Heart right ventricle (tissue), 16 donors: Measurements from ENCODE around the gene PIKFYVE. TPM values are rescaled to one million over a fixed set of nuclear protein-coding genes. Genes with fewer than 3 reads are reported as not detected.
"Not testable (repeated sequence)": the region's sequence is repeated elsewhere in the genome, so short reads cannot be mapped to it uniquely, and the experiment has no call there.

Source experiments
- ATAC-seq, 8 donors: fragments of 200-7000 bp; cut with Tn5 transposase; one replicate each; pipeline ENCODE4 v1.9.1; 2020; ENCODE audit warnings: mild to moderate bottlenecking in 8 of 8, moderate library complexity in 8 of 8, moderate number of reproducible peaks in 1 of 8
- DNase-seq, 2 donors: peaks; one replicate each; pipeline ENCODE4 v3.0.0-alpha.2; 2020
- H3K27ac ChIP-seq, 10 donors: fragments of 200-600 bp; sonication (generic) in 2 of 10; one replicate each; pipeline versions ENCODE4 v1.5.0 to v1.8.0; 2020 to 2022; ENCODE audit warnings: mild to moderate bottlenecking in 3 of 10
- H3K27me3 ChIP-seq, 7 donors: fragments of 200-600 bp; one replicate each; pipeline ENCODE4 v1.8.0; 2021 to 2022; ENCODE audit warnings: mild to moderate bottlenecking in 2 of 7
- H3K36me3 ChIP-seq, 9 donors: fragments of 200-600 bp; sonication (generic) in 1 of 9; one replicate each; pipeline versions ENCODE4 v1.5.0 to v1.8.0; 2020 to 2022; ENCODE audit warnings: mild to moderate bottlenecking in 2 of 9
- H3K4me1 ChIP-seq, 9 donors: fragments of 200-600 bp; sonication (generic) in 1 of 9; one replicate each; pipeline versions ENCODE4 v1.5.0 to v1.8.0; 2020 to 2022; ENCODE audit warnings: mild to moderate bottlenecking in 4 of 9
- H3K4me3 ChIP-seq, 10 donors: fragments of 200-600 bp; sonication (generic) in 2 of 10; one replicate each; pipeline versions ENCODE4 v1.5.0 to v1.8.0; 2020 to 2022; ENCODE audit warnings: mild to moderate bottlenecking in 7 of 10, moderate library complexity in 2 of 10
- H3K9me3 ChIP-seq, 11 donors: fragments of 200-600 bp in 10 of 11; sonication (generic) in 2 of 11; one replicate each; pipeline versions ENCODE4 v1.5.0 to v1.8.0; 2013 to 2022; ENCODE audit warnings: mild to moderate bottlenecking in 2 of 11, control low read depth in 1 of 11, moderate library complexity in 1 of 11
- CTCF ChIP-seq, 9 donors: fragments of 200-600 bp; sonication (generic) in 2 of 9; IDR thresholded peaks; one replicate each; pipeline versions ENCODE4 v1.5.0 to v1.8.0; 2021 to 2022; ENCODE audit warnings: antibody characterized with exemption in 9 of 9, mild to moderate bottlenecking in 5 of 9, moderate library complexity in 1 of 9
- WGBS, 2 donors: extraction: QIAGEN DNeasy Blood & Tissue Kit; methylation state at CpG; one replicate each; pipeline ENCODE4 v1.1.7; 2013; ENCODE audit warnings: inconsistent platforms in 1 of 2; 5-methylcytosine and 5-hydroxymethylcytosine counted together
- intact Hi-C, 10 donors: fragments of 100-400 bp; cut with DNase I; formaldehyde crosslinking; loops; one replicate each; pipeline versions ENCODE4 v1.11.1 to v1.14.2; 2022
- polyA plus RNA-seq, 2 donors: library from polyadenylated mRNA; stranded (reverse); fragments of 200-250 nt; gene quantifications; one replicate each; pipeline ENCODE4 v1.2.3, GENCODE V29; 2013
- total RNA-seq, 10 donors: library from RNA; stranded (reverse); fragmentation: NEBNext Ultra II Directional in 3 of 10; extraction: Animal tissue kit (Norgen Biotek cat#: 25700) in 3 of 10; gene quantifications; one replicate each; pipeline versions ENCODE4 v1.2.1 to v1.2.4, GENCODE V29; 2021 to 2023
- donor health status: Arrhythmogenic right ventricular cardiomyopathy.
- donor health status: ischemic (EF 13 %, LVEDD 7.1; RV severe dilation, severe dysfunction).
- donor health status: healthy with polysubstance abuse.
- donor health status: DM: no; HTN: yes; CAD: no.
- donor health status: DM: no; HTN: no; CAD: no.
- donor health status: ischemic (EF 25% LVEDD 6.9; RV normal size, moderate dysfunction).
- donor health status: ischemic (EF 25% LVEDD 5.7; RV mildly dilated, moderate dysfunction).
- donor health status: healthy.
- donor health status: DM: yes; HTN: yes; CAD: no.
- donor health status: Ischemic cardiomyopathy.
- donor health status: ischemic (EF 35%, LVEDD 5.7; RV mildly dilated, moderate dysfunction).
- donor health status: nonischemic (EF 11% LVEDD 7.7; RV severe dilation, severe dysfunction).
- donor health status: DM: yes; HTN: yes; CAD: no.
- donor health status: PGD.
- donor health status: ischemic (EF 29% LVEDD 5.4; RV normal size, mild dysfunction).
- donor health status: nonischemic (EF 23%, LVEDD 6.1; RV moderate dilation, normal function).

Gene PIKFYVE
- total and polyA plus RNA-seq, 12 donors, result 2.6 to 24.8 (median 17.7) TPM

GRCh38 chr2:208386541-208386940 is 120.5 kb downstream of the PIKFYVE start:
- Histone ChIP-seq H3K36me3 (no peaks in the 10 kb centered on the region), H3K27ac (no peak overlapping the region), H3K9me3 (no peaks in the 10 kb centered on the region), H3K27me3 (peaks cover 0 to 40% (median 8%) of the 10 kb centered on the region in 7 donors), H3K4me1 (no peaks in the 10 kb centered on the region), H3K4me3 (no peak overlapping the region)
- no peak for DNase-seq
- WGBS, 2 donors, result 22 to 36% methylated on average over 2 of the region's 2 CpGs
- intact Hi-C loops, result no loop called here
- no peak for ATAC-seq
- no peak for TF ChIP-seq CTCF (IDR thresholded peaks at IDR 0.05)

DNA sequence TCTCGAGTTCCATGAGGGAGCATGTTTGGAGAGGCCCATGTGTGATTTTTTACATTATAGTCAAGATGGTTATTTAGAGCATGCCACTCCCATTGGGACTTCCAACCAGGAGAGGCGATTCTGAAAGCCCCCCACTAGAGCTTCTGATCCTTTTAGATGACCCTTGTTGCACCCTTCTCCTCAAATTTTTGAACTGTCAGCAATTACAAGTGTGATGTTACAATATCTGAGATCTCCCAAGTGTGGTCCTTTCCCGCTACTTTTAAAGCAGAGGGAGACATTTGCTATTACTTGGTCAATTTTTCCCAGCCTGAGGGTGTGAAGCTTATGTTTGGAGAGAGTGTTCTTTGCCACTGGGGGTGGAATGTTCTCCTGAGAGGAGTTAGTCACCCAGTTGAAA is 123.9 kb downstream of the PIKFYVE start:
- Histone ChIP-seq H3K9me3 (peaks cover 0 to 24% (median 8%) of the 10 kb centered on the region in 11 donors), H3K4me3 (no peak overlapping the region), H3K4me1 (no peaks in the 10 kb centered on the region), H3K36me3 (no peaks in the 10 kb centered on the region), H3K27me3 (peaks cover 0 to 17% (median 6%) of the 10 kb centered on the region in 7 donors), H3K27ac (no peak overlapping the region)
- WGBS, 2 donors, result 78 to 83% methylated on average over 3 of the region's 3 CpGs
- no peak for TF ChIP-seq CTCF (IDR thresholded peaks at IDR 0.05)
- intact Hi-C loops, result no loop called here
- no peak for DNase-seq
- ATAC-seq, result no peak

DNA sequence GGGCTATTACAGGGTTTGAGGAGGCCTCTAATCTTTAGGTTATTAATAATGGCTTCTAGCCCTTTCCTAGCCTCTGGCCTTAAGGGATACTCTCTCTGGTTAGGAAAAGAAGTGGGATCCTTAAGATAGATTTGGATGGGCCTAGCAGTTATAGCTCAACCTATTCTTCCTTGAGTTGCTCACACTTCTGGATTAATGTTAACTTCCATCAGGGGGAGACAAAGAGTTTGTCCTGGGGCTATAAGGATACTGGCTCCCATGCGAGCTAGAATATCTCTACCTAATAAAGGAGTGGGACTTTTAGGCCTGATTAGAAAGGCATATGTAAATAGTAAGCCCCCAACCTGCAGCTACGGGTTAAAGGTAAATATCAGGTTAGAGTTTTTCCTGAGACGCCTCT is 126.2 kb downstream of the PIKFYVE start:
- intact Hi-C loops, result no loop called here
- DNase-seq, result no peak
- H3K36me3 ChIP-seq, result no peaks in the 10 kb centered on the region
- H3K27ac ChIP-seq, result no peak overlapping the region
- H3K9me3 ChIP-seq, result peaks cover 0 to 33% (median 8%) of the 10 kb centered on the region in 11 donors
- H3K4me3 ChIP-seq, result no peak overlapping the region
- WGBS, 2 donors, result 84 to 89% methylated on average over 3 of the region's 3 CpGs
- no peaks in the 10 kb centered on the region for H3K4me1 ChIP-seq
- no peak for ATAC-seq
- peaks cover 0 to 6% (median 0%) of the 10 kb centered on the region in 7 donors for H3K27me3 ChIP-seq
- TF ChIP-seq CTCF (IDR thresholded peaks at IDR 0.05), result no peak

- intact Hi-C loops, H3K4me3 ChIP-seq, H3K27ac ChIP-seq, DNase-seq, H3K4me1 ChIP-seq, H3K36me3 ChIP-seq, ATAC-seq: not testable (repeated sequence)
- H3K27me3 ChIP-seq, result peaks cover 0 to 20% (median 11%) of the 10 kb centered on the region in 7 donors
- peaks cover 0 to 33% (median 8%) of the 10 kb centered on the region in 11 donors for H3K9me3 ChIP-seq
- 95 to 98% methylated on average over 4 of the region's 4 CpGs for WGBS, 2 donors
Observed at GRCh38 chr2:208396796-208397195, 130.7 kb downstream of the PIKFYVE start.

GRCh38 chr2:208399201-208399600 is 133.1 kb downstream of the PIKFYVE start:
- Histone ChIP-seq H3K9me3 (peaks cover 0 to 17% (median 4%) of the 10 kb centered on the region in 11 donors), H3K4me1 (no peaks in the 10 kb centered on the region), H3K36me3 (no peaks in the 10 kb centered on the region), H3K4me3 (no peak overlapping the region), H3K27ac (no peak overlapping the region), H3K27me3 (peaks cover 0 to 34% (median 25%) of the 10 kb centered on the region in 7 donors)
- ATAC-seq (no peak), DNase-seq (no peak)
- 62% methylated on average over 1 of the region's 1 CpG for WGBS, 2 donors
- intact Hi-C loops, result no loop called here
- TF ChIP-seq CTCF (IDR thresholded peaks at IDR 0.05), result no peak
